Measurements from ENCODE around the gene SGK1. TPM values are rescaled to one million over a fixed set of nuclear protein-coding genes. Genes with fewer than 3 reads are reported as not detected.
"Not testable (repeated sequence)": the region's sequence is repeated elsewhere in the genome, so short reads cannot be mapped to it uniquely, and the experiment has no call there.

The SGK1 gene
- total RNA-seq, 2 donors from 2014 or later = 9.7 to 13.0 TPM

- H3K36me3 ChIP-seq (ENCODE audit: control insufficient read depth, insufficient read depth, low read length) = no peaks in the 10 kb centered on the region
- no peak for DNase-seq
- no peak overlapping the region for H3K4me3 Mint-ChIP-seq
- no peak overlapping the region for H3K27ac ChIP-seq (ENCODE audit: low read depth, low read length)
- no peaks in the 10 kb centered on the region for H3K9me3 Mint-ChIP-seq
- TF ChIP-seq, protein P1, sequence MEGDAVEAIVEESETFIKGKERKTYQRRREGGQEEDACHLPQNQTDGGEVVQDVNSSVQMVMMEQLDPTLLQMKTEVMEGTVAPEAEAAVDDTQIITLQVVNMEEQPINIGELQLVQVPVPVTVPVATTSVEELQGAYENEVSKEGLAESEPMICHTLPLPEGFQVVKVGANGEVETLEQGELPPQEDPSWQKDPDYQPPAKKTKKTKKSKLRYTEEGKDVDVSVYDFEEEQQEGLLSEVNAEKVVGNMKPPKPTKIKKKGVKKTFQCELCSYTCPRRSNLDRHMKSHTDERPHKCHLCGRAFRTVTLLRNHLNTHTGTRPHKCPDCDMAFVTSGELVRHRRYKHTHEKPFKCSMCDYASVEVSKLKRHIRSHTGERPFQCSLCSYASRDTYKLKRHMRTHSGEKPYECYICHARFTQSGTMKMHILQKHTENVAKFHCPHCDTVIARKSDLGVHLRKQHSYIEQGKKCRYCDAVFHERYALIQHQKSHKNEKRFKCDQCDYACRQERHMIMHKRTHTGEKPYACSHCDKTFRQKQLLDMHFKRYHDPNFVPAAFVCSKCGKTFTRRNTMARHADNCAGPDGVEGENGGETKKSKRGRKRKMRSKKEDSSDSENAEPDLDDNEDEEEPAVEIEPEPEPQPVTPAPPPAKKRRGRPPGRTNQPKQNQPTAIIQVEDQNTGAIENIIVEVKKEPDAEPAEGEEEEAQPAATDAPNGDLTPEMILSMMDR (conservative IDR thresholded peaks at IDR 0.05) = no peak
- no peak overlapping the region for H3K9ac ChIP-seq (ENCODE audit: extremely low read depth, low read length, poor library complexity, severe bottlenecking)
- H3K36me3 Mint-ChIP-seq (ENCODE audit: low read depth) = no peaks in the 10 kb centered on the region
- no peaks in the 10 kb centered on the region for H3K4me1 Mint-ChIP-seq
- H3K27me3 Mint-ChIP-seq (ENCODE audit: insufficient read depth) = no peaks in the 10 kb centered on the region
- no peak overlapping the region for H3K27ac Mint-ChIP-seq
- 92 to 94% methylated on average over 3 of the region's 3 CpGs for whole genome bisulfite sequencing, 2 experiments (ENCODE audit: insufficient coverage in 1 of 2, insufficient read length in 1 of 2)
- H3K4me1 ChIP-seq (ENCODE audit: control insufficient read depth, insufficient read depth, low read length) = no peaks in the 10 kb centered on the region
- H3K27me3 ChIP-seq (ENCODE audit: control insufficient read depth, insufficient read depth, low read length, poor library complexity, severe bottlenecking) = no peaks in the 10 kb centered on the region
- H3K4me3 ChIP-seq (ENCODE audit: low read length) = no peak overlapping the region
- no peaks in the 10 kb centered on the region for H3K9me3 ChIP-seq (ENCODE audit: control insufficient read depth, low read length)
Observed at GRCh38 chr6:134282816-134283215, 35.1 kb downstream of the SGK1 start.

GRCh38 chr6:134281388-134281787 lies 36.5 kb downstream of the SGK1 start:
- DNase-seq = no peak
- TF ChIP-seq, protein P1 (conservative IDR thresholded peaks at IDR 0.05) = no peak
- Histone ChIP-seq H3K9me3 (ENCODE audit: control insufficient read depth, low read length) (no peaks in the 10 kb centered on the region), H3K27me3 (ENCODE audit: control insufficient read depth, insufficient read depth, low read length, poor library complexity, severe bottlenecking) (no peaks in the 10 kb centered on the region), H3K4me3 (ENCODE audit: low read length) (no peak overlapping the region), H3K9ac (ENCODE audit: extremely low read depth, low read length, poor library complexity, severe bottlenecking) (no peak overlapping the region), H3K4me1 (ENCODE audit: control insufficient read depth, insufficient read depth, low read length) (no peaks in the 10 kb centered on the region), H3K27ac (ENCODE audit: low read depth, low read length) (no peak overlapping the region), H3K36me3 (ENCODE audit: control insufficient read depth, insufficient read depth, low read length) (no peaks in the 10 kb centered on the region)
- H3K36me3 Mint-ChIP-seq (ENCODE audit: low read depth) = no peaks in the 10 kb centered on the region
- WGBS, 2 experiments (ENCODE audit: insufficient coverage in 1 of 2, insufficient read length in 1 of 2) = 93 to 100% methylated on average over 1 to 6 of the region's 6 CpGs
- no peaks in the 10 kb centered on the region for H3K27me3 Mint-ChIP-seq (ENCODE audit: insufficient read depth)
- no peaks in the 10 kb centered on the region for H3K9me3 Mint-ChIP-seq
- no peak overlapping the region for H3K27ac Mint-ChIP-seq
- no peaks in the 10 kb centered on the region for H3K4me1 Mint-ChIP-seq
- H3K4me3 Mint-ChIP-seq = no peak overlapping the region

GRCh38 chr6:134278000-134278399 lies 39.9 kb downstream of the SGK1 start:
- no peaks in the 10 kb centered on the region for H3K4me1 ChIP-seq (ENCODE audit: control insufficient read depth, insufficient read depth, low read length)
- H3K9me3 ChIP-seq (ENCODE audit: control insufficient read depth, low read length) = no peaks in the 10 kb centered on the region
- H3K27ac ChIP-seq (ENCODE audit: low read depth, low read length) = no peak overlapping the region
- H3K27me3 Mint-ChIP-seq (ENCODE audit: insufficient read depth) = no peaks in the 10 kb centered on the region
- H3K27me3 ChIP-seq (ENCODE audit: control insufficient read depth, insufficient read depth, low read length, poor library complexity, severe bottlenecking) = no peaks in the 10 kb centered on the region
- H3K4me3 ChIP-seq (ENCODE audit: low read length) = no peak overlapping the region
- no peak overlapping the region for H3K4me3 Mint-ChIP-seq
- no peak for DNase-seq
- no peaks in the 10 kb centered on the region for H3K4me1 Mint-ChIP-seq
- WGBS, 2 experiments (ENCODE audit: insufficient coverage in 1 of 2, insufficient read length in 1 of 2) = 91 to 98% methylated on average over 5 to 6 of the region's 6 CpGs
- no peaks in the 10 kb centered on the region for H3K36me3 ChIP-seq (ENCODE audit: control insufficient read depth, insufficient read depth, low read length)
- TF ChIP-seq, protein P1 (conservative IDR thresholded peaks at IDR 0.05) = no peak
- no peak overlapping the region for H3K27ac Mint-ChIP-seq
- no peaks in the 10 kb centered on the region for H3K9me3 Mint-ChIP-seq
- no peak overlapping the region for H3K9ac ChIP-seq (ENCODE audit: extremely low read depth, low read length, poor library complexity, severe bottlenecking)
- H3K36me3 Mint-ChIP-seq (ENCODE audit: low read depth) = no peaks in the 10 kb centered on the region

GRCh38 chr6:134276891-134277377 lies 41.0 kb downstream of the SGK1 start:
- not testable (repeated sequence) for H3K27me3 Mint-ChIP-seq (ENCODE audit: insufficient read depth); H3K9me3 Mint-ChIP-seq; H3K27ac Mint-ChIP-seq; H3K36me3 ChIP-seq (ENCODE audit: control insufficient read depth, insufficient read depth, low read length); H3K27ac ChIP-seq (ENCODE audit: low read depth, low read length); H3K9ac ChIP-seq (ENCODE audit: extremely low read depth, low read length, poor library complexity, severe bottlenecking); DNase-seq; H3K4me1 ChIP-seq (ENCODE audit: control insufficient read depth, insufficient read depth, low read length); H3K27me3 ChIP-seq (ENCODE audit: control insufficient read depth, insufficient read depth, low read length, poor library complexity, severe bottlenecking); H3K4me1 Mint-ChIP-seq; H3K4me3 ChIP-seq (ENCODE audit: low read length); H3K36me3 Mint-ChIP-seq (ENCODE audit: low read depth); H3K4me3 Mint-ChIP-seq; H3K9me3 ChIP-seq (ENCODE audit: control insufficient read depth, low read length)
- 100% methylated on average over 3 of the region's 4 CpGs; no CpG with 5 or more reads in 1 of the 2 experiments for WGBS, 2 experiments (ENCODE audit: insufficient coverage in 1 of 2, insufficient read length in 1 of 2)

All from endodermal cell (in vitro differentiated cells).